PC-3 (cell line): ENCODE data around the gene TTLL1.

Experiments
- EZH2 ChIP-seq: fragments of 300-600 bp; sonication (generic); IDR thresholded peaks from one replicate; pipeline ENCODE4 v1.6.1; 2017; ENCODE audit warnings: antibody characterized with exemption, mild to moderate bottlenecking, low read length; ENCODE audit not compliant: unreplicated experiment
- EZH2phosphoT487 ChIP-seq: fragments of 300-600 bp; sonication (generic); IDR thresholded peaks from 2 replicates; pipeline ENCODE4 v1.6.1; 2018; ENCODE audit warnings: mild to moderate bottlenecking, antibody characterized with exemption, low read length, borderline replicate concordance
- TF ChIP-seq, protein P1 (sequence below): fragments of 300-600 bp; sonication (generic); conservative IDR thresholded peaks from 2 replicates; pipeline ENCODE4 v1.5.1; 2017; ENCODE audit warnings: antibody characterized with exemption, low read depth, mild to moderate bottlenecking, low read length

GRCh38 chr22:43006016-43006505, 83.1 kb downstream of the TTLL1 start:
- TF ChIP-seq EZH2phosphoT487 (no peak), EZH2 (no peak)
- TF ChIP-seq, protein P1, sequence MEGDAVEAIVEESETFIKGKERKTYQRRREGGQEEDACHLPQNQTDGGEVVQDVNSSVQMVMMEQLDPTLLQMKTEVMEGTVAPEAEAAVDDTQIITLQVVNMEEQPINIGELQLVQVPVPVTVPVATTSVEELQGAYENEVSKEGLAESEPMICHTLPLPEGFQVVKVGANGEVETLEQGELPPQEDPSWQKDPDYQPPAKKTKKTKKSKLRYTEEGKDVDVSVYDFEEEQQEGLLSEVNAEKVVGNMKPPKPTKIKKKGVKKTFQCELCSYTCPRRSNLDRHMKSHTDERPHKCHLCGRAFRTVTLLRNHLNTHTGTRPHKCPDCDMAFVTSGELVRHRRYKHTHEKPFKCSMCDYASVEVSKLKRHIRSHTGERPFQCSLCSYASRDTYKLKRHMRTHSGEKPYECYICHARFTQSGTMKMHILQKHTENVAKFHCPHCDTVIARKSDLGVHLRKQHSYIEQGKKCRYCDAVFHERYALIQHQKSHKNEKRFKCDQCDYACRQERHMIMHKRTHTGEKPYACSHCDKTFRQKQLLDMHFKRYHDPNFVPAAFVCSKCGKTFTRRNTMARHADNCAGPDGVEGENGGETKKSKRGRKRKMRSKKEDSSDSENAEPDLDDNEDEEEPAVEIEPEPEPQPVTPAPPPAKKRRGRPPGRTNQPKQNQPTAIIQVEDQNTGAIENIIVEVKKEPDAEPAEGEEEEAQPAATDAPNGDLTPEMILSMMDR: no peak
